ENCODE results near the gene EDC4.
"Not testable (repeated sequence)": the region's sequence is repeated elsewhere in the genome, so short reads cannot be mapped to it uniquely, and the experiment has no call there.

Gene EDC4

GRCh38 chr16:67872631-67873434 lies at the start of gene EDC4:
Gene EDC4 (plus strand): TSS chr16:67873052. CDS start chr16:67873262, 210 bp downstream.
- DNase-seq: peak; percentile 13

GRCh38 chr16:67825119-67825518 lies 47.7 kb upstream of the EDC4 start:
- no peak for DNase-seq

GRCh38 chr16:67825906-67826305 lies 46.9 kb upstream of the EDC4 start:
- DNase-seq: no peak

- no peak for DNase-seq
These were observed 44.2 kb upstream of the EDC4 start for GRCh38 chr16:67828651-67829050.

GRCh38 chr16:67833030-67833414 lies 39.8 kb upstream of the EDC4 start:
- DNase-seq: no peak

GRCh38 chr16:67833415-67834241 lies 39.2 kb upstream of the EDC4 start:
- peak; percentile 83 for DNase-seq

GRCh38 chr16:67834242-67834614 lies 38.6 kb upstream of the EDC4 start:
- DNase-seq: no peak

GRCh38 chr16:67837190-67837589 lies 35.7 kb upstream of the EDC4 start:
- not testable (repeated sequence) for DNase-seq

- DNase-seq: no peak
These were observed 35.0 kb upstream of the EDC4 start for GRCh38 chr16:67837811-67838210.

GRCh38 chr16:67841198-67841815 lies 31.5 kb upstream of the EDC4 start:
- no peak for DNase-seq

- peak; percentile 91 for DNase-seq
These were observed 30.9 kb upstream of the EDC4 start, which contains the start of gene THAP11 for GRCh38 chr16:67841816-67842508. Gene THAP11 (plus strand): TSS chr16:67842320. CDS start chr16:67842555, 235 bp downstream.

GRCh38 chr16:67842509-67843342 lies 30.1 kb upstream of the EDC4 start:
- peak; percentile 30 for DNase-seq

- DNase-seq: peak; percentile 30
These were observed 29.5 kb upstream of the EDC4 start for GRCh38 chr16:67843343-67843765.

GRCh38 chr16:67844497-67844896 lies 28.4 kb upstream of the EDC4 start:
- DNase-seq: peak; percentile 9

GRCh38 chr16:67845291-67846062 lies 27.4 kb upstream of the EDC4 start:
- DNase-seq: no peak

GRCh38 chr16:67846063-67846319 lies 26.9 kb upstream of the EDC4 start:
- DNase-seq: no peak

- peak; percentile 86 for DNase-seq
These were observed 26.4 kb upstream of the EDC4 start, which contains the start of gene NUTF2 for GRCh38 chr16:67846320-67847063. Gene NUTF2 (plus strand): TSS chr16:67846933. CDS start chr16:67865131, 18,198 bp downstream.

GRCh38 chr16:67847064-67847861 lies 25.6 kb upstream of the EDC4 start, which contains the start of gene CENPT:
Gene CENPT (minus strand): TSS chr16:67847693. CDS start chr16:67833859, 13,834 bp downstream.
- no peak for DNase-seq

- no peak for DNase-seq
These were observed 24.7 kb upstream of the EDC4 start for GRCh38 chr16:67848118-67848517.
